AML-193 (cell line): ENCODE measurements around the gene KATNB1.
"Not testable (repeated sequence)": the region's sequence is repeated elsewhere in the genome, so short reads cannot be mapped to it uniquely, and the experiment has no call there.

Experiments
- DNase-seq, 2 experiments: peaks; one replicate each; lab custom pipeline; 2025; lab: John Stamatoyannopoulos, UW

The KATNB1 gene

DNA sequence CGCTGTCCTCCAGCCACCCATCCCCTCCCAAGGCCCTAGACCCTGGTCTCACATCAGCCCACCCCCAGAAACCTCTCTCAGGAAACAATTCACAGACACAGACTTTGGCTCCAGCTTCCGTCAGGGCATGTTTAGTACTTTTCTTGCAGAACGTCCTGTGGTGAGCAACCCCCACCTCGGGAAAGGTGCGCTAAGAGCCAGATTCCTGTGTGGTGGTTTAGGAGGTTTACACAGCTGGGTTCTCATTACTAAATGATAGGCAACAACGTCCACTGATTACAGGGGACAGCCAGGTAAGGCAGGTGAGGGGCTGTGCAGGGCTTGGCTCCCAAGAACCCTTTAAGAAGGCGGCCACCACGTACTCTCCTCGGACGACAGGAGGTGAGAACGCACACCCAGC lies 37.4 kb downstream of the KATNB1 start:
- DNase-seq, result no peak

DNA sequence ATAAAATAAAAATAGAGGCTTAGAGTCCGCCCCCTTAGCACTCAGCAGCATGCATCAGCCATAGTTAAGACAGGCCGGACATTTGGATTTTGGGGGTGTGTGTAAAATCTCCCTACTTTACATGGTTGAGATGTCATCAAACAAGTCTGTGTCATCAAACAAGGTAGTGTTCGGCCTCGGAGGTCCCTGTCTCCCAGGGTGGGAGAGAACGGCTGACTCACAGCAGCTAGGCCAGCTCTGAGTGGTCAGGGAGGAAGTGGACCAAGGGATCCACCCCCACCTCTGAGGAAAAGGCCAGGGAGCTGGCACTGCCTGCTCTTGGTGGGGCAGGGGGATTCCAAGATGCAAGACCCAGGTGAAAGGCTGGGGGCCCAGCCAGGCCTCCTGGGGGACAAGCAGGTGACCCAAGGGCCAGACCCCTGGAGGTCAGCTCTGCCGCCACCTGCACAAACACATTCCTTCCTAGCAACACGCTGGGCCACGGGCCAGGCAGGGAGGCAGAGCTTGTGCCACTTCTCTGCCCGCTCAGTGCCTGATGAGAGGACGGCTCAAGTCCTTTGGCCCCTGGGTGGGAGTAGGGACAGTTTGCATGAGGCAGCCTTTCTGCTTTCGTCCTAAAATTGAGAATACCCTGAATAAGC lies 38.2 kb downstream of the KATNB1 start:
- DNase-seq, result no peak

DNA sequence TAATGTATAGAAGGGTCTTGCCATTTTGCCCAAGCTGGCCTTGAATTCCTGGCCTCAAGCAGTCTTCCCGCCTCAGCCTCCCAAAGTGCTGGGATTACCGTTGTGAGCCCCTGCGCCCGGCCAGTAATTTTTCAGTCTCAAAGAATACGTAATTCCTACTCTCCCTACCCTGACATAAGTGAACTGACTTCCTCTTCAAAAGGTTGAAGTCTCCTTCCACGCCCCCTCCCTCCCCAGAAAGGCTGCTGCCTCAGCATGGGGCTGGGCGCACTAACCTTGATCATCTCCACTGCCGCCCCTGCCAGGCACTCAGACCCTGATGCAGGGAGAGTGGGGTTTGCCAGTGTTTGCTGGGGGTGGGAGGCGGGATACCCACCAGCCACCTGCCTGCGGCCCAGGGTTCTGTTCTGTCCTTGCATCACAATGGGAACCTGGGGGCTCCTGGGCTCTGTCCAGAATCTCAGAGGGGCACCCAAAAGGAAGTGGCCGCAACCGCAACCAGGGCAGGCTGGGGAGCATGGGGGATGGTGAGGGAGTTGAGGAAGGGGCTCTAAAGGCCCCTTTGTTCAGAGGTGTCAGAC lies 39.2 kb downstream of the KATNB1 start:
- no peak for DNase-seq

DNA sequence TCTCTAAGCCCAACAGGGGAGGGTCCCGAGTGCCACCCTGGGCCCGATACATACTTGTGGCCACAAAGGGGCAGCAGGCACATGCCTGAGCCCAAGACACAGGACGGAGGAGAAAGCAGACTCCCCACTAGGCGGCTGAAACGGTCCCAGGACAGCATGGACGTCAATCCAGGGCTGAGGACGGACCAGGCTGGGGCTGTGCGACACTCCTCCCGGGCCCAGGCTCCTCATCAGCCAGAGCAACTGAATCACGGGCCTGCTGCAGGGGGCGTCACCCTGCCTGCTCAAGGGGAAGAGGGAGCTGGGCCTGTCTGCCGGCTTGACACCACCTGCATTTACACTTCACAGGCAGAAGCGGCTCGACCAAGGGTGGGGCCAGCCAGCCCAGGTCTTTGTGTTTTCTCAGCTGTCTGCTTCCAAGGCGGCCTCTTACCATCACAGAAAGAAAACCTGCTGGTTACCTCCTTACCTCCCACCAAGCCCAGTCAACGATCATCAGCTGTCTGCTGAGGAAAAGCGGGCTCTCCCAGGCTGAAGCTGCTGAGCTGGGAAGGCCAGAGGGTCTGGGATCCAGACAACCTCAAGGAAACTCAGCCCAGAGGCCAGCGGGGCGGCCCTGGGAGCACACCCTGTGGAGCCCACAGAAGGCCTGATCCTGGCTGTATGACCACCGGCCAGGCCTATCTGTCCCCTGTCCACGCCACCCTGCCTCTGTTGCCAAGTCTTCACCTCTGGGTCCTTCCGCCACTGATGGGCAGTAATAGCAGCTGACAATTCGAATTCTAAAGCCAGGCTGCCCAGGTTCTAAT lies 40.3 kb downstream of the KATNB1 start:
- DNase-seq, result no peak

DNA sequence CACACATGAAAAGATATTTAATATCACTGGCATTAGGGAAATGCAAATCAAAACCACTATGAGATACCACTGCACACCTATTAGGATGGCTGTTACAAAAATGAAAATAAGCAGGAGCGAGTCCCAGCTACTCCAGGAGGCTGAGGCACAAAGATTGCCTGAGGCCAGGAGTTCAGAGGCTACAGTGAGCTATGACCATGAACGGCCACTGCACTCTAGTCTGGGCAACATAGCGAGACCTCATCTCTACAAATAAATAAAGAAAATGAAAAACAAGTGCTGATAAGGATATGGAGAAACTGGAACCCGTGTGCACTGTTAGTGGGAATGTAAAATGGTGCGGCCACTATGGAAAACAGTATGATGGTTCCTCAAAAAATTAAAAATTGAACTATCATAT lies 43.1 kb downstream of the KATNB1 start:
- DNase-seq, result no peak

DNA sequence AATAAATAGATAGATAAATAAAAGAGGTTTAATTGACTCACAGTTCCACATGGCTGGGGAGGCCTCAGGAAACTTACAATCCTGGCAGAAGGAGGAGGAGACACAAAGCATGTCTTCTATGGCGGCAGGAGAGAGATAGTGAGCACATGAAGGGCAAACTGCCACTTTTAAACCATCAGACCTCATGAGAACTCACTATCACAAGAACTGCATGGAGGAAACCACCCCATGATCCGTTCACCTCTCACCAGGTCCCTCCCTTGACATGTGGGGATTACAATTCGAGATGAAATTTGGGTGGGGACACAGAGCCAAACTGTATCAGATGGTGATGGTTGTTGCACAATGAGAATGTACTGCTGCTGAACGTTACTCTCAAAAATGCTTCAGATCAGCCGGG lies 44.3 kb downstream of the KATNB1 start:
- DNase-seq, result not testable (repeated sequence)

DNA sequence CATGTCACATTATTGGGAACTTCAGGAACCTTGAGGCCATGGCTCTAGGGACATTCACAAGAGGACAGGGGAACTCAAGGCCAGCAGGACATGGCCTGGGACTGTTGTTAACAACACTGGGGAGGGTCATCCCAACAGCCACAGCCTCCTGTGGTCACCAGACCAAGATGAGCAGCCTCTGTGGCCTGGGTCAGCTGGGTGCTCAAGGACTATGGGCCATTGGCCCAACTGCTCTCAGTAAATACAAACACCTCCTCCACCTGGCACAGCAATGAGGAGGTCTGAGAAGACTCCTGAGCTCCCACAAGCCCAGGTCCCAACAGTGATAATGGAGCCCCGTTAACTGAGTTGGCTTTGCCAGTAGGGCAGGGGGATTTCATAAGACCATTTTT lies 45.8 kb downstream of the KATNB1 start:
- DNase-seq, result no peak

DNA sequence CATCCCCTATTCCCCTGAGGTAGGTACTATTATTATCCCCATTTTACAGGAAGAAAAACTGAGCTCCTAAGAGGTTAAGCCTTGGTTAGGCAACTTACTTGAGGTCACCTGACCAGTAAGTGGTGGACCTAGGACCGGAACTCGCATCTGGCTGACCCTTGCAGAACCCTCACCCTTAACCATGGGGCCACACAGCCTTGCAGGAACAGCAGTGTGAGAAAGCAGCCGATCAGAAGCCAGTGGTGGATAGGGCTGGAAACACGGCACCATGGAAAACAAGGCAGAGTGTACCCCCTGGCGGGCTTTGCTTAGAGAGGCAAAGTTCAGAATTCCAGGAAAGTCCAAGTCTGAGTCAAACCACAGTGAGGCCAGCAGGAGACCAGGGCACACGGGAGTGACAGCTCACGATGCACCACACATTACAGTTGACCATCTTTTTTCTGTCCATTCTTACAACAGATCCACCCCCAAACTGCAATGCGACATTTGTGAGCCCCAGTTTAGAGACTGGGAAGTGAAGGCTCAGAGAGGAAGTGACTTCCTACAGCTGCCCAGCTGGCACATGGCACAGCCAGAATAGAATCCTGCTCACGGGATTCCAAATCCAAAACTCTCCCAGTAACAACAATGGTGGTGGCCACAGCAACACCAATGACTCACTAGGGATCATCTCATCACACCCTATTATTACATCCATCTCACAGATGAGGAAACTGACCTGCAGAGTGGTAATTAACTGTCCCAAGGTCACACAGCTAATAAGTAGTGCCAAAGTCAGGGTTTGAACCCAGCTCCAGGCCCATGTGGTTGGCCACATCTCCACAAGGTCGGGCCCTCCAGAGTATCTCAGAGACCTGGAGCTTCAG lies 46.4 kb downstream of the KATNB1 start:
- DNase-seq, result no peak

DNA sequence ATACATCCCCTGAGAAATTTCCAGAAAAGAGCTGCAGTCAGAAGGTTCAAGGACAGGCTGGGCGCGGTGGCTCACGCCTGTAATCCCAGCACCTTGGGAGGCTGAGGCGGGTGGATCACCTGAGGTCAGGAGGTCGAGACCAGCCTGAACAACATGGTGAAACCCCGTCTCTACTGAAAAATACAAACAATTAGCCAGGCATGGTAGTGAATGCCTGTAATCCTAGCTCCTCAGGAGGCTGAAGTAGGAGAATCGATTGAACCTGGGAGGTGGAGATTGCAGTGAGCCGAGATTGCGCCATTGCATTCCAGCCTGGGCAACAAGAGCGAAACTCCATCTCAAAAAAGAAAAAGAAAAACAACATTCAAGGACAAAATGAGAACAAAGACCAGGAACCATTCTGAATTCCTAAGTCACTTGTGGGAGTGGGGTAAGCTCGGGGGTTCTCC lies 47.1 kb downstream of the KATNB1 start:
- not testable (repeated sequence) for DNase-seq

DNA sequence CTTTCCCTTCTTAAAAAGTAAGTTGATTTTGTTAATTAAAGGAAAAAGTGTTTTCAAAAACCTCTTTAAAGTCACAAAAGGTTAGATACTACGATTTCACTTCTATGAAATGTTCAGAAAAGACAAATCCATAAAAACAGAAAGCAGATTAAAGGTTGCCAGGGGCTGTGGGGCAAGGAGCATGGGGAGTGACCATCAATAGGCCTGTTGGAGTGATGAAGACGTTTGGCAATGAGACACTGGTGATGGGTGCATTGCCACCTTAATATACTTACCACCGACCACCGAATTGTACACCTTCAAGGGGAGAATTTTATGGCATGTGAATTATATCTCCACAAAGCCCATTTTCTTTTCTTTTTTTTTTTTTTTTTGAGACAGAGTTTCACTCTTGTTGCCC lies 47.5 kb downstream of the KATNB1 start:
- no peak for DNase-seq

DNA sequence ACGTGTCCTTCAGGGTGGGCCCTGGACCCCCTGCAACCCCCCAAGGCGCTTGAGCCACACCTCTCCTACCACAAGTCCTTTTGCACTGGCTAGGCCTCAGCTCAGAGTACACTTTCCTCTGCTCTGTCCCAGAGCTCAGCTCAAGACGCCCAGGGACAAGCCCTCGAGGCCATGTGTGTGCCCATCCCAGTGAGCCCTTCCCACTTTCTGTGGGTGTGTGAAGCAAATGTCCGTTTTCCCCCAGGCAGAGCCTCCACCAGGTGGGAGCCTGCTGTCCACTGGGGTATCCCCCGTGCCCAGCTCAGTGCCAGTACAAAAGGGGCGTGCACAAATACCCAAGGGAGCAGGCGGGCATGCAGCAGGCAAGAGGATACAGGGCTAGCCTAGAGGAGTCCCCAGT lies 48.3 kb downstream of the KATNB1 start:
- no peak for DNase-seq

DNA sequence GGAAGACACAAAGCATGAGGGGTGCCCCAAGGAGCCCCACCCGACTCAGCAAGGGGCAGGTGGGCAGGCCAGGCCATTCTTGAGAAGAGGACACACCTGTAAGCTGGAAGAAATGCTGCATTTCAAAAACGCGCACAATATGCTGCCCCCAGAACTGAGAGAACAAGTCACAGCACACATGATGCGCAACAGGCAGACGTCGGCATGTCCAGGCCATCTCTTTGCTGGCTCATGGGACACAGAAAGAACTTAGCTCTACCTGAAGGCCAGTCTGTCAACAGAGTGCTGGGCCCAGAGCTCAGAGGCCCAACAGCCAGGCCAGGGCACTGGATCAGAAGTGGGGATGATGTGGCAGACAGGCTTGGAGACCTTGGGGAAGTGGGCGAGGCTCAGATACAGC lies 48.8 kb downstream of the KATNB1 start:
- DNase-seq, result no peak

DNA sequence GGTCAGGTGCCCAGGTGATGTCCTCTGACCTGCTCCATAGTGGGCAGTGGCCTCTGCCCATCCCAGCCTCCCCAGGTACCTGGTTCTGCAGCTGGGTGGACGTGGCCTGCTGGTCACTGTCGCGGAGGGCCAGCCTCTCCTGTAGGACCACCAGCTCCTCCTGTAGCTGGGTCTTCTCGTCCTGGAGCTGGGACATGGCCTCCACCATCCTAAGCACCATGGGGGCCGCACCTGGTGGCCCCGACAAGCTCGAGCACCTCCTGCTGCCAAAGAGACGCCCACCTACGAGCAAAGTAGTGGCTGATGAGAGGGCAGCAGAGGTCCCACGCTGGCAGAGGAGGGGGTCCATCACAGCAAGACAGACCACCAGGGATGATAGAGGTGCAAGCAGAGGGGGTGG lies 49.8 kb downstream of the KATNB1 start:
- no peak for DNase-seq

DNA sequence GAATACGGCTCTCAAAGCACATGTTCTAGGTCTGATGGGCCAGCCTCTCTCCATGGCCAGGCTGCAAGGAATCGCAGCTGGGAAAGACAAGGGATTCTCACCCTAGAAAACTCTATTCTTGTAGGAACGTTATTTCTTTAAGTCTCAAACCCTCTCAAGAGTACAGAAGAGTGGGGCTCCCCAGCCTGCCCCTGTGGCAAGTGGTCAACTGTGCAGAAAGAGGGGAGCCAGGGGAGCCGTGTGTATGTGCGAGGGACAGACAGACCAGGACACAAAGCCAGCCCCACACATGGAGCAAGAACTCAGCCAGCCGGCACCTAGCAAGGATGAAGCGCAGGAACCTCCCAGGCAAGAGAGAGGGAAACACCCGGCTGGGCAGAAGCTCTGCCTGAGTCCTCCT lies 50.4 kb downstream of the KATNB1 start:
- no peak for DNase-seq

DNA sequence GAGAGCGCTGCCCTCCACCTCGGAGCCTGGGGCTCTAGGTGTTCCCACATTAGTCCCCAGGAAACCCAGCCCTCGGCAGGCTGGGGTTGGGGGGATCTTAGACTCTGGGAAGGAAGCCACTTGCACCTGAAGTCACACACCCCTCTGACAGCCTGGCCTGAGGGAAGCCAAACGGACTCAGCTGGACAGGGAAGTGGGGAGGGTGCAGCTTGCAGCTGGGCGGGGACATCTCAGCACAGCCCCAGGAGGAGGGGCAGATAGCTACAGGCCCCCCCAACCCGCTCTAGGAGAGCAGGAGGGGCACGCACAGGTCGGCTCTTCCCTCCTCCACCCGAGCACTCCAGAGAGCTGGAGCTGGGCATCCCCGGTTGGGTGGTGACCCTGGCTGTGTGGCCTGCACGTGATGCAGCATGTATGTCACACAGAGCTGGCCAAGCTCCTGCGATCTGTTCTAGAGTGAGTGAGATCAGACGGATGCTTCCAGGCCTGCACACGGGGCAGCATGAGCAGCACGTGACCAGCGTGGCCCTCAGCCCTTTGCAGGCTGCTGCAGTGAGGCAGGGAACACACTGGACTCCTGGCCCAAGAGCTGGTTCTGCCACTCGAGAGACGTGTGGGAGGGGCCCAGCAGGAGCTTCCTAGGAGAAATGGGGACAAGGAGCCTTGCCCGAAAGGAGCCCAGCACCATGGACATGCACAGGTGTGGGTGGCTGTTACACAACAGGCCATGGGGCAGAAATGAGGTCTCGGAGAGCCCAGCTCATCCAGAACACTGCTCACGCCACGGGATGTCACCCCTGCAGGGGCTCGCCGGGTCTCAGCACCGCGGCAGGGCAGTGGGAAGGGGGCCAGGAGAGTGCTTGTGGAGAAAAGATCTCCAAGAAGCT lies 51.3 kb downstream of the KATNB1 start:
- no peak for DNase-seq

DNA sequence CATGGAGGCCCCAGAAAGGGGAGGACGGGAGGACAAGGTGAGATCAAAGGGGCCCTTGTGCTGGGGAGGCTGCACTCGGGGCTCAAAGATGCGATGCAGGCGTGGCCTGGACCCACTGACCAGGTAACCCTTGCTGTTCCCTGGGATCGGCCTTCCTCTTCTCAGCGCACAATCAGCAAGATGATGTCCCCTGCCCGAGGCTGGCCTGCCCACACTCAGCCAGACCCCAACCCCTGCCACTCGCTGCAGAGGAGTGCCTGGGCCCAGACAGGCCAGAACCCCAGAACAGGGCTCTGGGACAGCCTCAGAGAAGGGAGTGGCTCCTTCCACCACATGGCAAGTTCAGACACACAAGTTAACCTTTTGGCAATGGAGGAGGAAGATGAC lies 51.9 kb downstream of the KATNB1 start:
- no peak for DNase-seq

DNA sequence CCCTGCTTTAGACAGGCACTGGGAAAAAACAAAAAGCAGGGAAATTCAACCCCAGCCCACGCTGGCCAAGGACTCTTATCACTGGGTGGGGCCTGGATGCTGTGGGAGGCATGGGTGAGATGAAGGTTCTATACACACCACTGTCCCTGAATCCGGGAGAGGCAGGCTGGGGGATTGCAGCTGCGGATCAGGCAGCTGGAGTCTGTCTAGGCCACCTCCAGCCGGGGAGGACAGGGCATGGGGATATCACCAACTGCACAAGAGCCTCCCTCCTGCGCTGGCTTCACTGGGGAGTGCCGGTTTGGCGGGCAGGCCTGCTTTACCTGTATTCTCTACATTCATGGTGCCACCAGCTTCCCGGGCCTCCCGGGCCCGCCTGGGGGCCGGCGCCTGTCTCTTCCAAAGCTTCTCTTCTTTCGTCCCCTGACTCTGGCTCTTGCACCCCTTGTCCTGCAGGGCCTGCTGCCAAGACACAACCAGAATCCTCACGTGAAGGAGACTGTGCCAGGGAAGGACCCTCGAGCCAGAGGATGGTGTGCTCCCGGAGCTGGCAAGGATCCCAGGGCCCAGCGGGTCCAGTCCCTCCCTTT lies 52.8 kb downstream of the KATNB1 start:
- DNase-seq, result no peak

DNA sequence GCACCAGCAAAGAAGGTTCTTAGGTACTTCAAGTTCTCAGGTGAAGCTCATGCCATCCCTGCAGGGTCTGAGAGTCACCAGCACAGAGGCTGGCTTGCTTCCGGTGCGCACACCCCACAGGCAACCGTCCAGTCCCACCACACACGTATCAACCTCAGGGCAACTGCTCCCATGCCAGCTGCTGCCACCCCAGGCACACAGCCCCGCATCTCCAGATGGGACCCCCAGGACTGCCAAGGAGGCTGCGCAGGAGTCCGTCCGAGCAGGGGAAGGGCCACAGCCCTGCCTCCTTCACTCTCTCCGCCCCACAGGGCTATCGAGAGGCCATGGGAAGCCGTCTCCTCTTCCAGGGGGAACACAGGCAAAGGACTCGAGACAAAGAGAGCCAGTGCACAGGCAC lies 53.4 kb downstream of the KATNB1 start:
- DNase-seq, result no peak

DNA sequence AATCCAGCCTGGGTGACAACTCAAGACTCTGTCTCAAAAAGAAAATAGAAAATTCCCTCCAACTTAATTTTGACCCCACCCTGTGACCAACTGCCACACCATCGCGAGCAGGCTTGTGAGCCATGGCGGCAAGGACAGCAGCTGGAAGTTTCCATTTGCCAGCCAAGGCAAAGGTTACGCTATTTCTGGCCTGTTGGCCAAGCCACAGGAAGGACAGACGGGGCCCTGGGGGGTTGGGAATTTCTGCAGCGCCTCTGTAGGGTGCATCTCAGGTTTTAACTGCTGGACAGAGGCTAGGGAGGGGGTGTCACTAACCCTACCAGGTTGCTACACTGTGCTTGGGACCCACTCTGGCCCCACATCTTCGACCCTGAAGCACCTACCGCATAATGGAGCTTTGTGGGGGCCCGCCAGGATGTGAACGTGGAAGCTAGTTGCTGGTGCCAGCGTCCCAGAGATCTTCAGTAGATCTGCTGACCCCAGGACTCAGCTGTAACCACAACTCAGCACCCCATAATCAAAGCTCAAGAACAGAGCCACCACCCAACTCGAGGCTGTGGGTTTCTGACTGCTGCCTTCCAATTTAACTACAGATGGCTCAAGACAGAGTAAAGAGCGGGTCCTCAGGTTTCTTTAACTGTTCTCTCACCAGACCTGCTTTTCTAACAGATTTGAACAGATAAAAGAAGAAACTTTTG lies 55.8 kb downstream of the KATNB1 start:
- no peak for DNase-seq

DNA sequence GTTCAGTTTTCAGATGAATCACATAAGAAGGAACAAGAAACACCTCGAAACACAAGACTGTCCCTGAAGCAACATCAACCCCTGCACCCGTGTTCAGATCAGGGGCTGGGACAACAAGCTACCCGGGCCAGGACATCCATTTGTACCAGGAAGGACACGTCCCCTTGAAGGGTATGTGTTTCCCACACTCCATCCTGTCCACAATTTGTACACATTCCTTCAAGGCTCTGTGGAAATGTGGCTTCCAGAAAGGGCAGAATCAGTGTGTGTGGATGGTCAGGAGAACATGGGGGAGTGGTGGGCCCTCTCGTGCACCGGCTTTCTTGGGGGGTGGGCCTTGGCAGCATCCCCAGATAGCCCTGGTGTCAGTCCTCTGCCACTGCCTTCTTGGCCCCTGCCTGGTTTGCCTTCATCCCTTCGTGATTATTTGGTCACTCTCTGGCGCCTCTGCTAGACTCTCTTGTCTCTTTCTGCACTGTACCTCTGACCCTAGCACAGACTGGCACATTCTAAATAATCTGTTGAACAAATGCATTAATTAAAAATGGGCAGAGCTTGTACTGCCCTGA lies 56.4 kb downstream of the KATNB1 start:
- DNase-seq, result no peak
